T1000 (cell line): ENCODE data around the gene NPPB.
"Not testable (repeated sequence)": the region's sequence is repeated elsewhere in the genome, so short reads cannot be mapped to it uniquely, and the experiment has no call there.

Source experiments
- DNase-seq: peaks from one replicate; lab custom pipeline; 2025; ENCODE audit warnings: mixed read lengths; lab: John Stamatoyannopoulos, UW

Gene NPPB

DNA sequence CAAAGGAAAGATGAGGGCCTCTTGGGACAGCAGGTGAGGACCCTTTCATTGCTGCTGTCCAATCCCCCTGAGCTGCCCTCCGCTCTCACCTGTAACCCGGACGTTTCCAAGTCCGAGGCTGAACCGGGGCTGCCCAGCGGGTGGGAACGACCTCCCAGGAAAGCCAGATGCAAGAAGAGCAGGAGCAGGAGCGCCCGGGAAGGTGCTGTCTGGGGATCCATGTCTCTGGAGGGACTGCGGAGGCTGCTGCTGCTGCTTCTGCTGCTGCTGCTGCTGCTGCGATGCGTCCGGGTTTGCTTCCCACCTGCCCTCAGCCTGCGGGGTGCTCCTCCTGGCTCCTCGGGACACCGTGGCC is at the start of gene NPPB:
Gene NPPB, minus strand, starts transcription at position 333 of the 355 bp plus-strand sequence. Its CDS starts 112 bp downstream, at position 221.
- DNase-seq, result no peak

DNA sequence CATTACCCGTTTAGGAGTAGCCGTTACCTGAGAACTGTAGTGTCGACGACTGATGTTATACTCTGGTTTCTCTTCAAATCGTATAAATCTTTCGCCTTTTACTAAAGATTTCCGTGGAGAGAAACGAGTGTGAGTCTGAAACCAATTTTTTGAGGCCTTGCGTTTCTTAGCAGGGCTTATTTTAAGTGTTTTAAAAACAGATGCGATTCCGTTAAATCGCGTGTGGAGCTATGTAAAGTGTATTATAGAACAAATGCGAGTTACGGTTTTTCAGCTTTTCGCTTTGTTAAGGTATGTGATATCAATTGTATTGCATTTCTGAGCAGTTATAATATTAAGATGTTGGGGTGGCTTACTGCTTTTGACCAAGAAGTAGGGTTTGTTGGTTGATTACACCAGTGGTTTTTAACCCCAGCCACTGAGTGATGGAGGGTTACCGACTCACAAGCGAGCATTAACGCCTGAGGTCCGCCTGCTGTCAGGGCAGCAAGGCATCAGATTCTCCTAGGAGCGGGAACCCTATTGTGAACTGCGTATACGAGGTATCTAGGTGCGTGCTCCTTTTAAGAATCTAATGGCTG is 49.4 kb upstream of the NPPB start:
- peak; percentile 99 for DNase-seq

DNA sequence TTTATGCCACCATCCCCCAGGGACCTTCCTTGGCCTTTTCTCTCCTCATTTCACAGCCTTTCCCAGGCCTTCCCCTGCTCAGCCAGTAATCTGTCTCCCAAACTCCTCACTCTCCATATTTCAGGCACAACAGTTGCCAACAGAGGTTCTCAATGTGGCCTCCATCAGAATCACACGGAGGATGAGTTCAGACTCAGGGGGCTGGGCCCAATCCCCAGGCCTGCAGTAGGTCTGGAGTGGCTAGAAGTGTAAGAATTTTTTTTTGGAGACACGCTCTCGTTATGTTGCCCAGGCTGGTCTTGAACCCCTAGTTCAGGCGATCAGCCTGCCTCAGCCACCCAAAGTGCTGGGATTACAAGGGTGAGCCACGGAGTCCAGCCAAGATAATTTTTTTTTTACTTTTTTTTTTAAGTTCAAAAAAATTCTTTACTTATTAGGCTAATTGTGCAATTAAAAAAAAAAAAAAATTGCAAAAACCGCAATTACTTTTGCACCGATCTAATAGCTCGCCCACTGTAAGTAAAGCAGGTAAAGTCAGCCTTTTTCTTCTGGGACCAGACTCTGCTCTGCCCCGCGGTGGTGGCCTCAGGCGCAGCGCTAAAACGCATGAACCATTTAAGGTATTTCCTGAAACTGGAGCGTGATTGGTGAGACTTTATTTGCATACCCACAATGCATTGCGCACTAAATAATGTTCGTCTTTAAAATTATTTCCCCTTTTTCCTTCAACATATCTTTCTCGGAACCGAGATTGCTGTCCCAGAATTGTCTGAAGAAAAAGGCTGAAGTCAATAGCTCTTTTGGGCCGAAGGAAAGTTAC is 48.7 kb upstream of the NPPB start:
- peak; percentile 85 for DNase-seq

DNA sequence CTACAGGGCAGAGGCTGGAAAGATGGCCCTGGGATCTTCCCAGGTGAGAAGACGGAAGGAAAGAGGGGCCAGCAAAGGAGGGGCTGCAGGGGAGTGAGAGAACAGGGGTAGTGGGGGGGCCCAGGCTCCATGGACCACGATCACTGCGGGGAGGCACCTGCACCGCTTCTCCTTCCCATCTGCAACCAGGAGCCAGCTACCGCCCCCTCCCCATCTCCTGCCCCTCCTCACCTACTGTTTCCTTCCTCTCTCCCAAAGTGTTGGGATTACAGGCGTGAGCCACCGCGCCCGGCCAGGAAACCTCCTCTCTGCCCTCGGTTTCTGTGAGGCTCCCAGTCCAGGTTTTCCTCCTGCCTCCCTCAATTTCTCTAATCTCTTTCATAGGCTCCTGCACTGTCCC is 48.1 kb upstream of the NPPB start:
- no peak for DNase-seq

DNA sequence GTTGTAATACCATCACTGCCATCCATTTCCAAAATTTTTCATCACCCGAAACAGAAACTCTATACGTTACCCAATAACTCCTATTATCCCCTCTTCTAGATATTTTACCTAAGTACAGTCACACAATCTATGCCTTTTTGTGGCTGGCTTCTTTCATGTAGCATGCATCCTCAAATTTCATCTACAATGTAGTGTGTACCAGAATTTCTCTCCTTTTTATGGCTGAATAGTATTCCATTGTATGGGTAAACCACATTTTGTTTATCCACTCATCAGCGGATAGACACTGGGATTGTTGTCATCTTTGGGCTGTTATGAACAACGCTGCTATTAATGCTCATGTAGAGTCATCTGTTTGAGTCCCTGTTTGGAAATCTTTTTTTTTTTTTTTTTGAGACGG is 46.2 kb upstream of the NPPB start:
- no peak for DNase-seq

DNA sequence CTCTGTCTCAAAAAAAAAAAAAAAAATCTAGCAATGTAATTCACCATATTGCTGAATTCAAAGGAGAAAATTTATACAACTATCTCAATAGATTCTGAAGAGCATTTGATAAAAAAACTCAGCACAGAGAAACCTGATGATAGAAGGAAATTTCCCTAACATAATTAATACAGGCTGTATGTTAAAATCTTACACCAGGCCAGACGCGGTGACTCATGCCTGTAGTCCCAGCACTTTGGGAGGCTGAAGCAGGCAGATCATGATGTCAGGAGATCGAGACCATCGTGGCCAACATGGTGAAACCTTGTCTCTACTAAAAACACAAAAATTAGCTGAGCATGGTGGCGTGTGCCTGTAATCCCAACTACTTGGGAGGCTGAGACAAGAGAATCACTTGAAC is 45.4 kb upstream of the NPPB start:
- DNase-seq, result not testable (repeated sequence)

DNA sequence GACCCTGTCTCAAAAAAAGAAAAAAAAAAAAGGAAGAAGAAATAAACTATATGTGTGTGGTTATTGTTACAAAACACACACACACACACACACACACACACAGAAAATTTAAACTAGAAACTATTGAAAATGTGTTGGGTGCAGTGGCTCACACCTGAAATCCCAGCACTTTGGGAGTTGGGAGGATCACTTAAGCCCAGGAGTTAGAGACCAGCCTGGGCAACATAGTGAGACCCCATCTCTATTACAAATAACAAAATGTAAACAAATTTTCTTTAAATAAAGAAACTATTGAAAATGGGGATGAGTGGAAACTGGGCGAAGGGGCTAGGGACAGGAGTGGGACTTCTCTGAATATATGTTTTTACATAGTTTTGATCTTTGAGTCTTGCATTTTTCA is 44.5 kb upstream of the NPPB start:
- no peak for DNase-seq

DNA sequence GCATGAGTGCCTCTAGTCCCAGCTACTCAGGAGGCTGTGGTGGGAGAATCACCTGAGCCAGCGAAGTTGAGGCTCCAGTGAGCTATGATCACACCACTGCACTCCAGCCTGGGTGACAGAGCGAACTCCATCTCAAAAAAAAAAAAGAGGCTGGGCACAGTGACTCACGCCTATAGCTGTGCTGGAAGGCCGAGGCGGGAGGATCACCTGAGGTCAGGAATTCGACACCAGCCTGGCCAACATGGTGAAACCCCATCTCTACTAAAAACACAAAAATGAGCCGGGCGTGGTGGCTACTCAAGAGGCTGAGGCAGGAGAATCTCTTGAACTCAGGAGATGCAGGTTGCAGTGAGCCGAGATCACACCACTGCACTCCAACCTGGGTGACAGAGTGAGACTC is 42.7 kb upstream of the NPPB start:
- not testable (repeated sequence) for DNase-seq

DNA sequence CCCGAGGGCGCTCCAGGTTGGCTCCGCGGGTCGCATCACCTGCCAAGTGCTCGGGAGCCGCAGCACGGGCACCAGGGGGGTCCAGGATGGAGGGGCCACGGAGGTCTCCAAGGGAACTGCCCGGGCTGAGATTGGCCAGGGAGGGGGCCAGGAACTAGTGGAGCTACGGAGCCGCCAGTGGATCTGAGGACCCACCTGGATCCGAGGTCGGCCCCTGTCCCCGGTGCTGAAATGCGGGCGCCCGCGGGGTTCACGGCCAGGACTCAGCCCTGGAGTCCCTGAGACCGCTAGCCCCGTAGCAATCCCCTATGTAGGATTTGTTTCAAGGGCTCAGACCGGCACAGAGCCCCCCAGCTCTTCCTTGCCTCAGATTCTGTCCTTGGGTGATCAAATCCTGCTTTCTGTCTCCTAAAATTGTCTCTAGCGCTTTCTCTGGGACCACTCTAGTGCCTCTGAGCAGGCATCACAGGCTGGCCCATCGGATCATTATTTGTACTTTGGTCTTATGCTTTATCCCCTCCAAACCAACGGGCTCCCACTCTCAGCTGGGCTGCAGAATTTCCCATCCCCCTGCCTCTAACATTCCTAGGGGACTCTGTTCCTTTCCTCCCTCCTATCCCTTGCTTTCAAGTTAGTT is 40.2 kb upstream of the NPPB start:
- no peak for DNase-seq

DNA sequence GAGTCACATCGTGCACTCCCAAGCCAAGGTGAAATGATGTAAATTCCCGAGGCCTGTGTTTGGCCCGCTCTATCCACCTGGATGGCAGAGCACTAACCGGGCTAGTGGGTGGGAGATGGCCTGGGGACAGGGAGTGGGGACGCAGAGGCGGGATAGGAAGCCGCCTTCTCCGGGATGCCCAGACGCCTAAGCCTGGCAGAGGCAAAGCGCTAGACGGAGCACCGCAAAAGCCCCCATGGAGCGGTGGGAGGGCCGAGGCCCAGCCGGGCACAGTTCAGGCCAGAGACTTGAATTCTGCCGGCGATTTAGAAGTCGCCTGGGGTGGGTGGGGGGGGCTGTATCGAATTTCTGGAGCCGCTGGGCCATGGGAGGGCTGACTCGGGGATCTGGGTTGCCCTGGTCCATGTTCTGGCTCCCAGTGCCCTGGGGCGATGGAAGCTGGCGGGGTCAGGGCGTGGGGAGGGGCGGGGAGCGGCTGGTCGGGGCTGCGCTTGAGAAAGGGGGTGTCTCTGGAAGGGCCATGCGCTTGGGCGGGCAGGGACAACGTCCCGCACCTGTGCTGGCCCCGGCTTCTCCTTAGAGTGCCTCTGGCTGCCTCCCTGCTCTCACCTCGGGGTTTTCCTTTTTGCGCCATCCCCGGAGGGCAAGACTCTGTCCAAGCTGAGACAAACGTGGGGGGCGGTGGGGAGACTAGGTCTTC is 39.5 kb upstream of the NPPB start:
- no peak for DNase-seq

DNA sequence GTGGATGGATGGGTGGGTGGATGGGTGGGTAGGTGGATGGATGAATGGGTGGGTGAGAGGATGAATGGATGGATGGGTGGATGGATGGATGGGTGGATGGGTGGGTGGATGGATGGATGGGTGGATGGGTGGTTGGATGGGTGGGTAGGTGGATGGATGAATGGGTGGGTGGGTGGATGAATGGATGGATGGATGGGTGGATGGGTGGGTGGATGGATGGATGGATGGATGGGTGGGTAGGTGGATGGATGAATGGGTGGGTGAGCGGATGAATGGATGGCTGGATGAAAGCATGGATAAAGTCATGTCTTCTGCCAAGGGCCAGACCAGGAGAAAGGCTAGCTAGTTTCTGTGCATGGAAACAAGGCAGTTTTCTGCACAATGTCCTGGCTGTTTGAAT is 35.8 kb upstream of the NPPB start:
- DNase-seq, result not testable (repeated sequence)

DNA sequence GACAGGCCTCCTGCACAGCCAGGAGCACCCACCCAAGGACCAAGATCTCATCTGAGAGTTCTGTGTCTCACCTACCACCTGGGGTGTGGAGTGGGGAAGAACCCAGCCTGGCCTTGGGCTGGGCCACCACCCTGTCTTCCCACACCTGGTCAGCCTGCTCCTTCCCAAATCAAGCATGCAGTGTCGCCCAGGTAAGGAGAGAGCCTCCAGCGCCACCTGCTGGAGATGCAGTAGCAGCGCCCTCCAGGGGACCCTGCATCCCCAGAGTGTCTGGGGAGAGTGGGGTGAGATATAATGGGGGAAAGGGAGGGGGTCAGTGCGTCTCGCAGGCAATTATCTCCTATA is 35.1 kb upstream of the NPPB start:
- DNase-seq, result no peak

DNA sequence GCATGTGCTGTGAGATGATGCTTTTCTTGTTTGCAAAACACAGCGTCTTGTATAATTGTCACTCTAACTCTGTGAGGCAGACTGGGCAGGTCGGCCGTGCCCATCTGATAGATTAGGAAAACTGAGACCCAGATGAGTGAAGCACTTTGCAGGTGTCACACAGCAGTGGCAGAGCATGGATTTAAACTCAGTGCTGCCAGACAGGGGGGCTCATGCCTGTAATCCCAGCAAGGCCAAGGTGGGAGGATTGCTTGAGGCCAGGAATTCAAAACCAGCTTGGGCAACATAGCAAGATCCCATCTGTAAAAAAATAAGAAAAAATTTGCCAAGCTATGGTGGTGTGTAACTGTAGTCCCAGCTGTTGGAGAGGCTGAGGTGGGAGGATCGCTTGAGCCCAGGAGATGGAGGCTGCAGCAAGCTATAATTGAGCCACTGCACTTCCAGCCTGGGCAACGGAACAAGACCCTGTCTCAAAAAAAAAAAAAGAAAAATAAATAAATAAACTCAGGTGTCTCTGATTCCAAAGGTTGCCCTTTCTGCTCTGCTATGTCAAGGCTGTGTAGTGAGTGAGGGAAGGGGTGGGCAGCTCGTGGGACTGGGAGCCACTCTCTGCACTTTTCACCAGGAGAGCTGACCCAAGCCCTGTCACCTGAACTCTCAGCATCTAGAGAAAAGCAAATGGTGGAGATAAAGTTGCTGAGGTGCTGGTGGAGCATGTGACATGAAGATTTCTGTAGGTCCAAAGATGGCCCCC is 32.9 kb upstream of the NPPB start:
- DNase-seq, result no peak

DNA sequence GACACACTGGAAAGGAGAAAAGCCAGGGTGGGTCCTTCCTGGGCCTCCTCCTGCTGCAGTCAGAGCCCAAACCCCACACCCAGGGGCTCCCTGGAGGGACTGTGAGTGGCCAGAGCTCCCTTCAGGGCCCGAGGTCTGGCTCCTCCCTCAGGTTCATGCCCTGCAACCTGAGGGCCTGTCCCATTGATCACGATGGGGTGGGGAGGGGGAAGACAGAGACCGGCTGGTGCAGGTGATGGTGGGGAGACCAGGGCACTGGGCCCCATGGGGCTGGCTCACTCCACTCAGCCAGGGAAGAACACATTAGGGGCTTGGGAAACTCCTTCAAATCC is 30.1 kb upstream of the NPPB start:
- DNase-seq, result no peak

DNA sequence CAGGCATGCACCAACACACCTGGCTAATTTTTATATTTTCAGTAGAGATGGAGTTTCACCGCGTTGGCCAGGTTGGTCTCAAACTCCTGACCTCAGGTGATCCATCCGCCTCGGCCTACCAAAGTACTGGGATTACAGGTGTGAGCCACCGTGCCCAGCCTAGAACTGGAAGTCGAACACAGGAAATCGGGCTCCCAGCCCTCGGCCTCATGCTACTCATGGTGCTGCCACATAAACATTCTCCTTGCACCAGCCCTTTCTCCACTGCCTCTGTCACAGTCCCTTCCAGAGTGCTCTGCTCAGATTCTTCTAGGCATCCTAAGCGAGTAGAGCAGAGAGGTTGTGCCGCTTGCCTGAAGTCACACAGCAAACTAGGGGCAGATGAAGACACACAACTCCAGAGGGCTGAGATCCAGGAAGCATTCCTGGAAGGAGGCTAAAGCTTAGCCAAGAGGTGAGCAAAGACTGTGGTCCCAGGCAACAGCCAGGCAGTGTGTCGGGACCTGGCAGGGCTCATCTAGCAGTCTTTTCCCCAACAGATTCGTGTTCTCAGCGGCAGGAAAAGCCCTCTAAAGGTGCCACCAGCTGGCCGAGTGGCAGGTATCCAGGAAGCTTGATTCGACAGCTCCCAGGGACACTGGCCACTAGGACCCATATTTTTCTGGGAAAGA is 29.6 kb upstream of the NPPB start:
- DNase-seq, result no peak

DNA sequence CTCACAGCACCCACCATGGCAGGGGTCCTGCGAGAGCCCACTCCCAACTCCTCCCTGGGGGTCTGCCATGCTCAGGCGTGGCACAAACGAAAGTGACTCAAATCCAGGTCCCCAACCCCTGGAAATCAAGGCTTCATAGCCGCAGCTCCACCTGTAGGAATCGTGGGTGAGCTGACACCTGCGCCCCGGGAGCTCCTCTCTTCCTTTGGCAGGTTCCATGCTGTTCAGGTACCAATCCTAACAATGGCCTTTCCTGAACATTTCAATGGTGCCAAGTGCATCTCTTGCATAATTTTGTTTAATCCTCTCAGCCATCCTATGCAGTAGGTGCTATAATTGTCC is 28.9 kb upstream of the NPPB start:
- no peak for DNase-seq

DNA sequence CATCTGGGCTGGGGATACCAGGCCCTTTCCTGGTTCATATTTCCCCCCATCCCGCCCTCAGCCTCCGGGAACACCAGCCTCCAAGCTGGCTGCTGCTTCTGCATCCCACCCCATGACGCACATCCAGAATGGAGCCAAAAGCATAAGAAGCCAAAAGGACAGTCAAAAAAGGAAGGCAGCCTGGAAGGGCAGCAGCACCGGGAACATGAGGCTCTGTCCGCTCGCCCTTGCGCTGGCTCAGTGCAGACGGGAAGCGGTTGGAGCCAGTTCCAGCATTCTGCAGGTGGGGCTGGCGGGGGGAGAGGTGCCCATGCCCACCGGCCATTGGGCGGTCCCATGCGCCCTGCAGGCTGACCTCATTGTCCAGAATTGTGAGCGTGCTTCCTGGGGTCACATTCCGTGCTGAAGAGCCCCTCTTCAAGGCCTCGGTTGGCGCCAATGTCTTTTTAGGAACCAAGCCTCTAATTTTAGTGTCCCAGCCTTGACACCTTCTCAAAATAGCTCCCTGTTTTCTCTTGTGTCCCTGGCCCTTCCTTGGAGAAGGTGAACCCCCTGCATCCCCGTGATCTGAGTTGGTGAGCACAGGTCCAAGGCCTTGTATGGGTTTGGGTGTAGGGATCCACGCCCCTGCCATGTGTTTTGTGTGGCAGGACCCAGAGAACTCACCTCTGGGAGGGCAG is 28.4 kb upstream of the NPPB start:
- DNase-seq, result no peak

DNA sequence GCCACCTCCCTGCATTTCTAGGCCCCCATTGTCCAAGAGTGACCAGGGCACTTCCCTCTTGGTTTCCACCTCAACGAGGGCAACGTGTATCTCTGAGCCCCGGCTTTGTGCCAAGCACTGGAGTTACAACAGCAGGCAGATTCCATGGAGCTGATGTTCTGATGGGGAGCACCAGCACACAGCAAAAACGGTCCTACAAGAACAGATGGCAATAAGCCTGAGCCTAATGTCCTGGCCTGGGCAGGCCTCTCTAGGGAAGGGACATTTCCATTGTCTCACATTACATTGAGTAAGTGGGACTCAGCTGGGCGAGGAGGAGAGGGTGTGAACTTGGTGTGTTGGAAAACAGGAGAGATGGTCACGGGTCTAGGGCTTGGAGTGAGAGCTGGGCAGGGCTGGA is 27.2 kb upstream of the NPPB start:
- DNase-seq, result no peak

DNA sequence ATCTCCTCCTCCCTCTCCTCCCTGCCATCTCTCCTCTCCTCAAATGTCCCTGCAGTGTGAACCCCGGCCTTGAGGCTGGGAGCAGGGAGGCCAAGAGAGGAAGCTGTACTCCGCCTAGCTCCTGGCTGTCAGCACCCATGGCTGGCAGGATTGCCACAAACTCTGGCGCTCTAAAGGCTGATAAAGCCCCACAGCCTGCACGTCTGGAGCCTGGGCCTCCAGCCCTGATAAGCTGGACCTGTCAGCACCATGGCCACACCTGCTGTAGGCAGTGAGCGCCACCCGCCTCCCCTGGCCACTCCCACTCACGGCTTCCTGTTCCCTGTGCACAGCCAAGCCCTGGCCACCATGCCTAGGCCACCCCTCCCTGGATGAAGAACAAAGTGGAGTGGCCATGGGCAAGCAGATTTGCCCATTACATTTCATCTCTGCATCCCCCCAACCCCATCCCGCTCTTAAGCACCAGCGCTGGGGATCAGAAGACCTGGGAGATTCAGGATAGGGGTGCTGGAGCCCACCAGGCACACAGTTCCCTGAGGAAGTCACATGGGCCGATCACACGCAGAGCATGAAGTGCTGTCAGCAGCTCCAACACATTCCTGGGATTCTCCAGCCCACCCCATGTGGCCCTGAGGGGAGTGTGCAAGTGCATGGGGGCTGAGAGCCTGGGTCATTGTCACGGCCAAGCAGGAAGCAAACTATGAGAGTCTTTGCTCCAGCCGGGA is 24.2 kb upstream of the NPPB start:
- no peak for DNase-seq

DNA sequence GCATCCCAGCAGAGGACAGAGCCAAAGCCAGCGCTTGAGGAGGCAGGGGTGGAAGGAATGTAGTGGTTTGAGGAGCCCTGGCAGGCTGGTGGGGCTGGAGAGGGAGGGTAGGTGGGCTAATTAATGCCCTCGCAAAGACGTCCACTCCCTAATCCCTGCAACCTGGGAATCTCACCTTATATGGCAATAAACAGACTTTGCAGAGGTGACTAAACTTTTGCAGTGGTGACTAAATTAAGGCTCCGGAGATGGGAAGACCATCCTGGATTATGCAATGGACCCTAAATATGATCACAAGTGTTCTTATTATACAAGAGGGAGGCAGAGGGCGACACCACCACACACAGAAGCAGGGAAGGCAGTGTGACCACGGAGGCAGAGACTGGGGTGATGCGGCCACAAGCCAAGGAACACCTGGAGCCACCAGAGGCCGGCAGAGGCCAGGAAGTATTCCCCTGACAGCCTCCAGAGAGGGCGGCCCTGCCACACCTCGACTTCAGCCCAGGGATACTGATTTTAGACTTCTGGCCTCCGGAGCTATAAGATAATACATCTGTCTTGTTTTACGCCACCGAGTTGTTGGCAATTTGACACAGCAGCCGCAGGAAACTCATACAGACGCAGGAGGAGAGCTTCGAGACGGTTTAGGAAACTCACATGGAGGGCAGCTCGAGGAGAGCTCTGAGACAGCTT is 23.1 kb upstream of the NPPB start:
- no peak for DNase-seq
